GM19035 (cell line): ENCODE results near the gene CTIF.

ENCODE experiments used
- ATAC-seq: cut with Tn5 transposase; IDR thresholded peaks from one replicate; pipeline ENCODE4 v1.9.1; 2021; ENCODE audit not compliant: unreplicated experiment

CTIF gene

DNA sequence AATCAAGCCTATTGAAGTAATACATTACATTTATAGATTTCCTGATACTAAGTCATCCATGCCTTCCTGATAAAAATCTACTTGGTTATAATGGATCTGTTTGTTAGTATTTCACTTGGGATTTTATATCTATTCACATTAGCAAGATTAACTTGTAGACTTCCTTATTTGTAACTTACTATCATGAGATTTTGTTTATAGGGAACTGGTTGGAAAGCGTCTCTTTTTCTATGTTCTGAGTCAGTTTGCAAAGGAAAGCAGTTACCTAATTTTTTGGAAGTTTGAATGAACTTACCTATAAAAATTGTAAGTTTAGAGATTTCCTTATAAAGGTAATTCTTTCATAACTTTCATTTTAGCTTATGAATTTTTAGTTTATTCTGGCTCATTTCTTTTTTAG, 270.5 kb downstream of the CTIF start:
- no peak for ATAC-seq

- no peak for ATAC-seq
Observed at GRCh38 chr18:48810805-48811204, 272.0 kb downstream of the CTIF start.

DNA sequence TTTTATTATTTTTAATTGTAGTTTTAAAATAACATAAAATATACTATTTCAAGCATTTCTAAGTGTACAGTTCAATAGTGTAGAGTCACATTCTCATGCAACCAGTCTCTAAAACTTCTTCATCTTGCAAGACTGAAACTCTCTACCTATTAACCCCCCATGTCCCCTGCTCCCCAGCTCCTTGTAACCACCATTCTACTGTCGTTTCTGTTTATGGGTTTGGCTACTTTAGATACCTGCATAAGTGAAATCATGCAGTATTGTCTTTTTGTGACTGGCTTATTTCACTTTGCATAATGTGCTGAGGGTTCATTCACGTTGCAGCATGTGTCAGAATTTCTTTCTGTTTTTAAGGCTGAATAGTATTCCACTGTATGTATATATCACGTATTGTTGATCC, 272.6 kb downstream of the CTIF start:
- ATAC-seq, result no peak

DNA sequence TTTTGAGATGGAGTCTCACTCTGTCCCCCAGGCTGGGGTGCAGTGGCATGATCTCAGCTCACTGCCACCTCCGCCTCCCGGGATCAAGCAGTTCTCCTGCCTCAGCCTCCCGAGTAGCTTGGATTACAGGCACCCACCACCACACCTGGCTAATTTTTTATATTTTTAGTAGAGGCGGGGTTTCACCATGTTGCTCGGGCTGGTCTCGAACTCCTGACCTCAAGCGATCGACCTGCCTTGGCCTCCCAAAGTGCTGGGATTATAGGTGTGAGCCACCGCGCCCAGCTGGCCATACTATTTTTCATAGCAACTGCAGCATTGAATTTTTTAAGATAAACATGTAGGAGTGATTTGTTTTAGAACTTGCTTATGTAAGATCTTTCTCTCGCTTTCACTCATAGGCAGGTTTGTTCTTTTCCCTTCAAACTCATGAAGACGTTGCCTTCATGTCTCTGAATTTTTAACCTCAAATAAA, 273.2 kb downstream of the CTIF start:
- ATAC-seq, result peak; percentile 54

DNA sequence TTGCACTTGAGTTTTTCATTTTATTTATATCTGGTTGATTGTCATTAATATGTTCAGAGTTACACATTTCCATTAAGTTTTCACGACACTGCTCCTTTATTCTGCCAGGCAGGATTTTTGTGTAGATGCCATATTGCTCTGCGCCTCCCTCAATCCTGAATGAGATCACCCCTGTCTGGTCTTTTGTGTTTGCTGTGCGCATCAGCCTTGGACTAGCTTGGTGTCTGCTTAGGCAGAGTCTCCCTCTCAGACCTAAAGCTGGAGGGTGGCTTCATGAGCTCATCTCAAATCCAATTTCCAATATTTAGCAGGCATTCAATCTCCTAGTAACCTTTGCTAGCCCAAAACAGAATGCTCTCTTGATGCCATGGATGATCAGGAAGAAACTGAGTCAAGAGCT, 274.5 kb downstream of the CTIF start:
- no peak for ATAC-seq

GRCh38 chr18:48813833-48814489, 275.1 kb downstream of the CTIF start:
- no peak for ATAC-seq

DNA sequence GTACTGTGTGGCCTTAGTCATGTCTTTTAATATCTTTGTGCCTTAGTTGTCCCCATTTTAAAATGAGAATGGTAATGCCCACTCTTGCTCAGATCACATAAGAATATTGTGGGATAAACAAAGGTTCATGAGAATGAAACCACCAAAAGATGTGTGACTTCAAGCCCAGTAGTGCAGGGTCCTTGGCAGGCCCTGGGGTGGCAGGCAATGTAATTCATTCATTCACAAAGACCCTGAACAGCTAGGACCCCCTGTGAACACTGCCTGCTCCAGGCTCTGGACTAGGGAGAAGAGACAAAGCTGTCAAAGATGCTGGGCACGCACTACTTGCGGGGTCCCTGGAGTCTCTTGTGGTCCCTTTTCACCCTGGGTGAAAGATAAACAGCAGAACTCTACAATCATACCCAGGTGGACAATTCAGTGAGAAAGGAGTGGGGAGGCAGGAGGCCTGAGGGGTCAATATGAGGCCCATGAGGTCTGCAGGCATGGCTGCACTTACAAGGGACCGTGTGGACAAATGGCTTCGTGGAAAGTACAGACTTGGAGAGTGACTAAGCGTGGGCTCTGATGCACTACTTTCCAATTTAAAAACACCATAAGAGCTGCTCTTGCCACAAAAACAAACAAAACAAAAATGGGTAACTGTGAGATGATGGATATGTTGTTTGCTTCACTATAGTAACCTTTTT, 275.8 kb downstream of the CTIF start:
- no peak for ATAC-seq

GRCh38 chr18:48815179-48815515, 276.3 kb downstream of the CTIF start:
- no peak for ATAC-seq

GRCh38 chr18:48815581-48816324, 276.9 kb downstream of the CTIF start:
- ATAC-seq, result no peak

DNA sequence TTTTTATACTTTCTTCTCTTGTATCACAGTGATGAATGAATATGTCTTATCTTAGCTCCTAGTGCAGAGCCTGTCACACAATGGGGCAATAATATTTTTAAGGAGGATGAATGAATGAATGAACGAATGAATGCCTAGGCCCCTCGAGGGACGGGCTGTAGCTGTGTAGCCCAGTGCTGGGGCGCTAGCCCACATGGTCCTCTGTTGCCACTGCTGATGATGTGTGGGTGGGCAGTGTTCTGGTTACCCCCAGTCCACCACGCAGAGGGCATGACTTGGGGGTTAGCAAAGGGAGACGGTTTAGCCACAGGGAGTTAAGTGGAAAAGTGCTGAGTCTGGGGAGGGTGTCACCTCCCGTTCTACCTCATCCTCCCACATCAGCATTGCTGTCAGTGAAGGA, 277.7 kb downstream of the CTIF start:
- ATAC-seq, result no peak

DNA sequence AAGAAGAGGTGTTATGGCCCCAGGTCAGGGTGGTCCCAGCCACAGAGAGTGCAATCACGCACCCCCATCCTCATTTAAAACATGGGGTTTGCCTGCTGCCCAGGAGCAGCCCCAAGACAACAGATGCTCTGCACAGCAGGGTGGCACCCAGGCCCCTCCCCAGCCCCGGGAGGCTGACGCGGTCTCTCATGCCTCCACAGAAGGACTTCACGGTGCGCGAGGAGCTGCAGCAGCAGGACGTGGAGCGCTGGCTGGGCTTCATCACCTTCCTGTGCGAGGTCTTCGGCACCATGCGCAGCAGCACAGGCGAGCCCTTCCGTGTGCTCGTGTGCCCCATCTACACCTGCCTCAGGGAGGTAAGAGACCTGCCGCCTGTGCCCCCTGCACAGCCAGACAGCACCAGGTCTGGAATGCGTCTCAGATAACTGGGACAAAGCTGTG, 278.2 kb downstream of the CTIF start:
- ATAC-seq, result no peak

DNA sequence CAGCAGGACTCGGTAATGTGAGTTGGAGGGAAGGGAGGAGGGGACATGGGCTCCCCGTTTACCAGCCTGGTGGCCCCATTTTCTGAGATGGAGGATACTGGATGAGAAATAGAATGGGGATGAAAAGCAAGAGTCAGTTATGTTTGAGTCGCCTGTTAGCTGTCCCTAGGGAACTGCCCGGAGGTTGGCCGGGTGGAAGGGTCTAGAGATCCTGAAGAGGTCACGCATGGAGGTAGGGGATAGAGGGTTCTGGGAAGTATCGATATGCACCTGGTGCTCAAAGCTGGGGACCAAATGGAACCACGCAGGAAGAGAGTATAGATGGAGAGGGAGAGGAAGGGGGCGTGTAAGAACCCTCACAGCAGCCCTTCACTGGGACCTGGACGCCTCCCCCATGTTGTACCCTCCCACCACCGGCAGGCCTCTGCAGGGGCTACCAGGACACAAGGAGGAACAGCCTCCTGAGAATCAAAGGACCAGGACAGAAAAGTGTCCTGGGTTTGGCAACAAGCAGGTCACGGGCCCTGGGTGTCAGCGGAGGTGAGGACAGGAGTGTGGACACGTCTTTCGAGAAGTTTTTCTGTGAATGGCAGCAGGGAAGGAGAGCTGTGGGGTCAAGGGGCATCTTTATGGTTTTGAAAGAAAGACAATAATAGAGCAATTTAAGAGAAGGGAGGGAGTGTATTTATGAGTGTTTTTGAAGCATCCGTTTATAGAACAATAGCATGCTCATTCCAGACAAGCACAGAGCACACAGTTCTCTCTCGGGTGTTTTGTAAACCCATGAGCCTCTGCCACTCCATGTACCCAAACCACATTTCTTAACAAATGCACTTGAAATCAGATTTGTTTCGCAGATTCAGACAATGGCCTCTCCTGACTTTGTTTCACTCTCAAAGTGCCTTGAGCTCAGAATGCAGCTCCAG, 279.8 kb downstream of the CTIF start:
- no peak for ATAC-seq

- ATAC-seq, result no peak
Observed at GRCh38 chr18:48819276-48819675, 280.4 kb downstream of the CTIF start.

- ATAC-seq, result no peak
Observed at GRCh38 chr18:48819781-48820482, 281.1 kb downstream of the CTIF start.

DNA sequence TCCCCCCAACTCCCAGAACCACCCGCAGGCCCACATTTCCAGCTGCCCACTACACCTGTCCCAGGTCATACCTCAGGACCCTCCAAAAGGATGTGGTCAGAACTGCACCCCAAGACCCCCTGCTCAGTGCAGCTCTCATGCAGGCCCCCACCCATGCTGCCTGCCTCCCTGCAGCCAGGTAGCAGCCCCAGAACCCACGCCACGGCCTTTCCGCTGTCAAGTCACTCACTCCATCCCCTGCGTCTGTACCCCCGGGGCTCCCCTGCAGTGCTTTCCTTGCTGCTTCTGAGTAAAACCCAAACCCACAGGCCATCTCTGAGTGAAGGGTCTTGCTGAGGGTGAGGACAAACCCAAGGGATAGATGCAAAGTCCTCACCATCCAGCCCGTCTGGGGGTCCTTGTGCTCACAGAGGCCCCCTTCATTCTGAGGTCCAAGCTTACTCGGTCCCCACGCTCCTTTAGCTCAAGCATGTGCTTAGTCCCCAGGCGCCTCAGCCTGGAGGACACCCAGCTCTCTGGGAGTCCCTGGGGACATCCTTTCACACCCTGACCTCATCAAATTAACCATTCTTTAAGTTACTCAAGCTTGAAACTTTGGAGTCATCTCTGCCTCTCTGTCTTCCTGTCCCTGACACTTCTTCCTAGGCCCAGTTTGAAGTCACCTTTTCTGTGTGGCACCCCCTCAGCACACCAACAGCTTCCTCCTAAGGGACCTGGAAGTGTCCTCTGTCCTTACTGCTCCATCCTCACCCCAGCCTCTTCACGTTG, 281.8 kb downstream of the CTIF start:
- peak; percentile 90 for ATAC-seq

- no peak for ATAC-seq
Observed at GRCh38 chr18:48821251-48821590, 282.4 kb downstream of the CTIF start.

GRCh38 chr18:48821845-48822244, 283.0 kb downstream of the CTIF start:
- ATAC-seq, result no peak

GRCh38 chr18:48824231-48824970, 285.6 kb downstream of the CTIF start:
- no peak for ATAC-seq

DNA sequence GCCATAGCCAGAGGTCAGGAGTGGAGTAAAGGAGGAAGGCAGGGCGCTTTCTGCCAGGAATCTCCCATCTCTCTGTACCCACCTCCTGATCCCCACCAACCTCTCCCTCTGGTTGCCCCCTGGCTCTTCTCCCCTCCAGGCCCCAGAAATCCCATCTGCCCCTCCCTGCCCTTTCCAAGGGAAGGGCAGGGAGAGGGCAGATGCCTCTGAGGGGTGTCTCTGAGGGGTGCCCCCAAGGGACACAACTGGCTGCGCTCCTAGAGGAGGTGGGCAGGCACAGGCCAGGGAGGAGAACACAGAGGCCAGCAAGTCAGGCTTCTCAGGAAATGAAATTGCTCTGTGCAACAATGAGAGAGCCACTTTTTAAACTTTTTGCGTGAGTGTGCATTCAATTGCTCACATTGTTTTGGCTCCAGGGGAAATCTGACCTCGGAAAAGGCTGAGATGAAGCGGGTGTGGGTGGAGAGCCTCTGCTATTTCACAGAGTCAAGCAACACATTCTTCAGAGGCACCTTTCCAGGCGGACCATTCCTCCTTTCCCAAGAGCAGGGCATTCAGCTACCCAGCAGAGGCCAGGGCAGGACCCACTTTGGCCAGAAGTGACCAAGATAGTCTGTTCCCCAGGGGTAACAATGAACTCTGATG, 286.4 kb downstream of the CTIF start:
- ATAC-seq, result no peak
